ENCODE measurements around the gene DDX3X.

GRCh38 chrX:41335958-41336331 is 2.0 kb downstream of the DDX3X start:
- TF ChIP-seq DPF2 (IDR thresholded peaks at IDR 0.05) (no peak), ASH2L (IDR thresholded peaks at IDR 0.05; ENCODE audit: borderline replicate concordance, low read depth) (no peak), ZNF274 (IDR thresholded peaks at IDR 0.05; ENCODE audit: insufficient read depth, insufficient read length) (no peak), SP1 (IDR thresholded peaks at IDR 0.05; ENCODE audit: low read depth, low read length) (no peak), USF2 (IDR thresholded peaks at IDR 0.05; ENCODE audit: borderline replicate concordance, low read depth, low read length) (no peak), CTCF (IDR thresholded peaks at IDR 0.05 in 2 of 3, conservative IDR thresholded peaks at IDR 0.05 in 1 of 3; ENCODE audit: control insufficient read depth in 2 of 3, extremely low read depth in 1 of 3, insufficient read depth in 1 of 3, low read depth in 3 of 3, low read length in 3 of 3) (no peak), CEBPB (IDR thresholded peaks at IDR 0.05; ENCODE audit: borderline replicate concordance in 1 of 2, low read depth in 2 of 2, low read length in 2 of 2) (no peak), BHLHE40 (IDR thresholded peaks at IDR 0.05; ENCODE audit: borderline replicate concordance in 1 of 2, low read depth in 2 of 2, low read length in 1 of 2) (no peak), IKZF1 (conservative IDR thresholded peaks at IDR 0.05) (no peak), NRF1 (conservative IDR thresholded peaks at IDR 0.05; ENCODE audit: low read depth, low read length) (no peak), POLR2AphosphoS5 (IDR thresholded peaks at IDR 0.05; ENCODE audit: low read length) (peak; percentile 65), ELK1 (IDR thresholded peaks at IDR 0.05; ENCODE audit: low read depth, low read length) (no peak), POLR2A (IDR thresholded peaks at IDR 0.05; ENCODE audit: low read depth, low read length) (no peak)

Measured in GM12878 (cell line).